Left lung (tissue), 10 donors: ENCODE results near the gene CNIH3. TPM values are rescaled to one million over a fixed set of nuclear protein-coding genes. Genes with fewer than 3 reads are reported as not detected.

ENCODE experiments used
- ATAC-seq: fragments of 200-7000 bp; cut with Tn5 transposase; one replicate; pipeline ENCODE4 v1.9.1; 2020; ENCODE audit warnings: moderate library complexity
- DNase-seq, 4 donors: peaks; one replicate each; pipeline ENCODE4 v3.0.0-alpha.2; 2013 to 2020
- H3K27ac ChIP-seq, 2 donors: fragments of 200-600 bp; sonication (generic) in 1 of 2; one replicate each; pipeline versions ENCODE4 v1.5.0 to v1.8.0; 2020 to 2021
- H3K27me3 ChIP-seq, 2 donors: fragments of 200-600 bp; sonication (generic) in 1 of 2; one replicate each; pipeline versions ENCODE4 v1.5.0 to v1.8.0; 2020 to 2021
- H3K36me3 ChIP-seq, 2 donors: fragments of 200-600 bp; sonication (generic) in 1 of 2; one replicate each; pipeline versions ENCODE4 v1.5.0 to v1.8.0; 2020 to 2021
- H3K4me1 ChIP-seq, 2 donors: fragments of 200-600 bp; one replicate each; pipeline ENCODE4 v1.8.0; 2021
- H3K4me3 ChIP-seq, 2 donors: fragments of 200-600 bp; sonication (generic) in 1 of 2; one replicate each; pipeline versions ENCODE4 v1.5.0 to v1.8.0; 2020 to 2021; ENCODE audit warnings: mild to moderate bottlenecking in 1 of 2
- H3K9me3 ChIP-seq, 2 donors: fragments of 200-600 bp; sonication (generic) in 1 of 2; one replicate each; pipeline versions ENCODE4 v1.5.0 to v1.8.0; 2020 to 2021
- intact Hi-C, 2 donors: fragments of 100-400 bp; cut with DNase I; formaldehyde crosslinking; loops; one replicate each; pipeline versions ENCODE4 v1.11.2 to v1.14.2; 2022
- polyA plus RNA-seq, 6 donors: library from polyadenylated mRNA; unstranded; fragments of 120-200 nt; gene quantifications; one replicate each; pipeline ENCODE4 v1.2.1, GENCODE V29; 2013; ENCODE audit not compliant: insufficient read length in 6 of 6
- total RNA-seq, 2 donors: library from RNA; stranded (reverse); fragmentation: NEBNext Ultra II Directional; extraction: Animal tissue kit (Norgen Biotek cat#: 25700); gene quantifications; one replicate each; pipeline ENCODE4 v1.2.1, GENCODE V29; 2021
- TF ChIP-seq, protein P1 (sequence below), 2 donors: fragments of 200-600 bp; sonication (generic) in 1 of 2; IDR thresholded peaks; one replicate each; pipeline versions ENCODE4 v1.5.0 to v1.8.0; 2021; ENCODE audit warnings: antibody characterized with exemption in 2 of 2
- donor health status: DM: no; HTN: yes; CAD: no.
- donor health status: DM: no; HTN: no; CAD: no.

The CNIH3 gene
- total and polyA plus RNA-seq, 8 donors = 2.5 to 9.4 (median 7.3) TPM

DNA sequence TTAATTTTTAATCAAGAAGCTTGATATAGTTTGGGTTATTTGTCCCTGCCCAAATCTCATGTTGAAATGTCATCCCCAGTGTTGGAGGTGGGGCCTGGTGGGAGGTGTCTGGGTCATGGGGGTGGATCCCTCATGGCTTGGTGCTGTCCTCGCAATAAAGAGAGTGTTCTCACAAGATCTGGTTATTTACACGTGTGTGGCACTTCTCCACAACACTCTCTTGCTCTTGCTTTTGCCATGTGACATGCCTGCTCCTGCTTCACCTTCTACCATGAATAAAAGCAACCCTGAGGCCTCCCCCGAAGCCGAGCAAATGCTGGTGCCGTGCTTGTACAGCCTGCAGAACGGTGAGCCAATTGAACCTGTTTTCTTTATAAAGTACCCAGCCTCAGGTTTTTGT lies 2.6 kb upstream of the CNIH3 start:
- peaks cover 37 to 47% of the 10 kb centered on the region in 2 donors for H3K27me3 ChIP-seq
- DNase-seq (no peak), ATAC-seq (no peak)
- H3K36me3 ChIP-seq = no peaks in the 10 kb centered on the region
- H3K9me3 ChIP-seq = no peaks in the 10 kb centered on the region
- intact Hi-C loops = no loop called here
- TF ChIP-seq, protein P1, sequence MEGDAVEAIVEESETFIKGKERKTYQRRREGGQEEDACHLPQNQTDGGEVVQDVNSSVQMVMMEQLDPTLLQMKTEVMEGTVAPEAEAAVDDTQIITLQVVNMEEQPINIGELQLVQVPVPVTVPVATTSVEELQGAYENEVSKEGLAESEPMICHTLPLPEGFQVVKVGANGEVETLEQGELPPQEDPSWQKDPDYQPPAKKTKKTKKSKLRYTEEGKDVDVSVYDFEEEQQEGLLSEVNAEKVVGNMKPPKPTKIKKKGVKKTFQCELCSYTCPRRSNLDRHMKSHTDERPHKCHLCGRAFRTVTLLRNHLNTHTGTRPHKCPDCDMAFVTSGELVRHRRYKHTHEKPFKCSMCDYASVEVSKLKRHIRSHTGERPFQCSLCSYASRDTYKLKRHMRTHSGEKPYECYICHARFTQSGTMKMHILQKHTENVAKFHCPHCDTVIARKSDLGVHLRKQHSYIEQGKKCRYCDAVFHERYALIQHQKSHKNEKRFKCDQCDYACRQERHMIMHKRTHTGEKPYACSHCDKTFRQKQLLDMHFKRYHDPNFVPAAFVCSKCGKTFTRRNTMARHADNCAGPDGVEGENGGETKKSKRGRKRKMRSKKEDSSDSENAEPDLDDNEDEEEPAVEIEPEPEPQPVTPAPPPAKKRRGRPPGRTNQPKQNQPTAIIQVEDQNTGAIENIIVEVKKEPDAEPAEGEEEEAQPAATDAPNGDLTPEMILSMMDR (IDR thresholded peaks at IDR 0.05) = no peak
- peaks cover 16 to 21% of the 10 kb centered on the region in 2 donors for H3K4me1 ChIP-seq
- no peak overlapping the region for H3K27ac ChIP-seq
- no peak overlapping the region for H3K4me3 ChIP-seq

DNA sequence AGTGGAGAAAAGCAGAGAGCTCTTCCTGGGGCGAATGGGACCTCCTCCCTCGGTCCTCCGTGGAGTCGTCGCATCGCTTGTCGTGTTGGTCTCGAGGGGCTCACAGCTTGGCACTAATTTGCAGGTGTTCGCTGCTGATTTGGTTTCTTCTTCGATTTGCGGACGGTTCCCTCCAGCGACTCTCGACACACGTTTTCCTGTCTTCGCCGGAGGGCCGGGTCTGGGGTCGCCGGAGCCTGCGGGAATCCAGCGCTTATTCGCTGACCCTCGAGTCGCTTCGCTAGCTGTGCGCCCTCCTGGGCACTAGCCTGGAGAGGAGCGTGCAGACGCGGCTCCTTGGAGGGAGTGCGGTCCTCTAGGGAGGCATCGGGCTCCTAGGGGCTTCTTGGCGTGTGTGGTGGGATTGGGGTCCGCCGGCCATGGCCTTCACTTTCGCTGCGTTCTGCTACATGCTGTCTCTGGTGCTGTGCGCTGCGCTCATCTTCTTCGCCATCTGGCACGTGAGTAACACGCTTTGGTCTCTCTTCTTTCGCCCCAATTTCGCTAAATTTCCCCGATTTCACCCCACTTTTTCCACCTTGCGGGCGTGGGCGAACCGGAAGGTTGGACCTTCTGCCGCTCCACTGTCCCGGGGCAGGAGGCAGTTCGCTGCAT lies 766 bp downstream of the CNIH3 start:
- intact Hi-C loops = no loop called here
- Histone ChIP-seq H3K9me3 (no peaks in the 10 kb centered on the region), H3K36me3 (no peaks in the 10 kb centered on the region), H3K4me1 (peaks cover 16 to 21% of the 10 kb centered on the region in 2 donors), H3K27ac (no peak overlapping the region), H3K4me3 (peak overlapping the region; percentile 9 to 40), H3K27me3 (peaks cover 44 to 77% of the 10 kb centered on the region in 2 donors)
- DNase-seq (no peak), ATAC-seq (no peak)
- TF ChIP-seq, protein P1 (IDR thresholded peaks at IDR 0.05) = no peak

DNA sequence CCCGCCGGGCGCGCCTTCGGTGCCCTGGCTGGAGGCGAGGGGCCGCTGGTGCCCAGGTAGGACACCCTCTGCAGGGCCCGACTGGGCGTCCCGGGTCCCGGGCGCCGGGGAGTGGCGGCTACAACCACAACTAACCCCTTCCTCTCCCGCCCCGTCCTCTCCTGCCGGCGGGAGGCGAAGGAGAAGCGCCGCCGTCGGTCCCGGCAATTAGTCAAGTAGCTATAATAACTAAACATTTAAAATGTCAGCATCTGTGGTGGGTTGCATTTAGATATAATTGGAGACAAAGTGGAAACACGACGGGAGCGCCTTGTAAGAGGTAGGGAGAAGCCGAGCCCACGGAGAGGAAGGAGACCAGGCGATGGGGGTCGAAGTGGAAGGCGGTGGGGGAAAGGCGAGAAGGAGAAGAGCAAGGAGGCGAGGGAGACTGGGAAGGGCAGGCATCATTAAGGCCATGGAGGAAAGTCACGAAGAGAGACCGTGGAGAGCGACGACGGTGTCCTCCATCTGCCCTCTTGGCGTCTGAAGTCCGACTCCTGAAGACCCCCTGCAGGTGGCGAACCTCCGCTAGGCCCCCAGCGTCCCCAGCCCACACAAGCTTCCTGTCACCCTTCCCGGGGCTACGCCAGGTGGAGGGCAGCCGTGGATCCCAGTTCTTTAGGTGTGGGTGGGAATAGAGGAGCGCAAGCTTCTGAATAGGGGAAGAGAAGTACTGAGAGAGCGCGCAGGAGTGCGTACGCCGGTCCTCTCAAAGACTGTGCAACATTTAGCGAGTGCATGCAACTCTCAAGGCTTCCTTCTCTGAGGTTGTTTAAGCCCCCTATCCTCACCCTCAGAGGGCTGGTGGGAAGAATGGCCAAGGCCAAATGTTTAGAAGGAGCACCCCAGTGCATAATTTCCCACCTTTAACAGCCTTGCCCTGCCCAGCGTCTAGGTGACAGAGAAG lies 1.6 kb downstream of the CNIH3 start:
- ATAC-seq (no peak), DNase-seq (peak in 1 of 4 donors; percentile 79)
- TF ChIP-seq, protein P1 (IDR thresholded peaks at IDR 0.05) = no peak
- Histone ChIP-seq H3K9me3 (no peaks in the 10 kb centered on the region), H3K4me1 (peaks cover 16 to 21% of the 10 kb centered on the region in 2 donors), H3K27me3 (peaks cover 44 to 79% of the 10 kb centered on the region in 2 donors), H3K4me3 (no peak overlapping the region), H3K27ac (no peak overlapping the region), H3K36me3 (no peaks in the 10 kb centered on the region)
- intact Hi-C loops = no loop called here

DNA sequence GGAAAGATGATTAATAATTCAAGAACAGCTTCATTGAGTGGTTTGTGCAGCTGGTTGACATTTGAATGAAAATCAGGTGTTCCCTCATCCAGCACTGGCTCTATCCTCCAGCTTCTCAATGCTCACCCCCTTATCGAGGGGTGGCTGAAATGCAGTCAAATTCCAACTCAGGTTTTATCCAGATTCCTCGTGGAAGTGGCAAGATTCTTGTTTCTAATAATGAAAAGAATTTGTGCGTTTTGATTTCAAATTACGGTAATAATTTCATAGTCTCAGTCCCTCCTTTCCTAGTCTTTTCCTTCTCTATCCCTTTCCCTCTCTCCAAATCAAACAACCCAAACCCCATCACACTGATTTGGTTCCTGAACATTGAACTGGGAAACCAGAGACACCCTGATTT lies 3.1 kb downstream of the CNIH3 start:
- TF ChIP-seq, protein P1 (IDR thresholded peaks at IDR 0.05) = no peak
- Histone ChIP-seq H3K27ac (no peak overlapping the region), H3K27me3 (peaks cover 44 to 75% of the 10 kb centered on the region in 2 donors), H3K9me3 (no peaks in the 10 kb centered on the region), H3K36me3 (no peaks in the 10 kb centered on the region), H3K4me1 (peaks cover 16 to 21% of the 10 kb centered on the region in 2 donors), H3K4me3 (no peak overlapping the region)
- intact Hi-C loops = no loop called here
- no peak for DNase-seq
- ATAC-seq = no peak

DNA sequence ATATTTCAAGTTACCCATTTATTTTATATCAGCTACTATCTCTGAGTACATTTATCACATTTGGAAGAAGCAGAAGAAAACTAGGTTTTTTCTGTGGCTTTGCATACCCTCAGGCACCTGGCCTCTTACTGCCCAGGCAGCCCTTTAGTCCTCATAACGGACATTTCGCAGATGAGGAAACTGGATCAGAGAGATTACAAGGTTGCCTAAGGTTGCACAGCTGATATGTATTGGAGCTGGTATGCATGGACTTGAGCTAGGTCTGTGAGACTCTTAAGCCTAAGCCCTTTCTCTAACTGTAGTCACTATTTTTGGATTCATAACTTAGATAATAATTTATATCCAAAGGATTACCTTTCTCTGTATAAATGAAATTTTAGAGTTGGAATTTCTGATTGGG lies 4.0 kb downstream of the CNIH3 start:
- ATAC-seq (no peak), DNase-seq (no peak)
- peaks cover 16 to 21% of the 10 kb centered on the region in 2 donors for H3K4me1 ChIP-seq
- no peak overlapping the region for H3K4me3 ChIP-seq
- H3K27ac ChIP-seq = no peak overlapping the region
- intact Hi-C loops = no loop called here
- H3K27me3 ChIP-seq = peaks cover 41 to 66% of the 10 kb centered on the region in 2 donors
- H3K36me3 ChIP-seq = no peaks in the 10 kb centered on the region
- TF ChIP-seq, protein P1 (IDR thresholded peaks at IDR 0.05) = no peak
- H3K9me3 ChIP-seq = no peaks in the 10 kb centered on the region
